H1 (cell line): ENCODE measurements around the gene CREB3L1. TPM values are rescaled to one million over a fixed set of nuclear protein-coding genes. Genes with fewer than 3 reads are reported as not detected.

ENCODE experiments used
- CTCF ChIA-PET: fragments of 300-600 bp; sonication (Branson Sonifier 250); formaldehyde crosslinking; loops from one replicate; lab custom pipeline; 2021; ENCODE audit not compliant: partially characterized antibody; lab: Charles Lee
- POLR2A ChIA-PET: fragments of 300-600 bp; sonication (Branson Sonifier 250); formaldehyde crosslinking; loops from one replicate; lab custom pipeline; 2021; ENCODE audit warnings: inconsistent platforms; ENCODE audit not compliant: partially characterized antibody; lab: Charles Lee
- DNase-seq, 2 experiments: peaks; one replicate each; pipeline versions ENCODE4 v3.0.0 to v3.0.0-alpha.2; 2010 to 2022; ENCODE audit warnings: low spot score in 2 of 2, low read depth in 1 of 2, mixed read lengths in 1 of 2
- FAIRE-seq: peaks from 2 replicates; lab custom pipeline; 2011; peaks lifted over from hg19 to GRCh38; lab: Jason Lieb, UNC
- H2AFZ ChIP-seq: 2 replicates; pipeline ENCODE4 v1.8.1; 2012; ENCODE audit warnings: low read length, inconsistent platforms
- H2AK5ac ChIP-seq: 2 replicates; pipeline ENCODE4 v1.6.1; 2013; ENCODE audit warnings: low read depth, low read length
- H2BK120ac ChIP-seq: replicated peaks from 2 replicates; pipeline ENCODE3; 2013; ENCODE audit warnings: low read depth, low read length, inconsistent platforms
- H2BK12ac ChIP-seq: 2 replicates; pipeline ENCODE4 v1.6.1; 2013; ENCODE audit warnings: low read depth, low read length
- H2BK15ac ChIP-seq: 2 replicates; pipeline ENCODE4 v1.6.1; 2013; ENCODE audit warnings: low read length
- H2BK20ac ChIP-seq: 2 replicates; pipeline ENCODE4 v1.6.1; 2013; ENCODE audit warnings: low read length
- H2BK5ac ChIP-seq: 2 replicates; pipeline ENCODE4 v1.6.1; 2013; ENCODE audit warnings: low read depth, low read length
- H3K14ac ChIP-seq: 2 replicates; pipeline ENCODE4 v1.6.1; 2013; ENCODE audit warnings: inconsistent platforms; ENCODE audit not compliant: insufficient read length
- H3K18ac ChIP-seq: 2 replicates; pipeline ENCODE4 v1.6.1; 2013; ENCODE audit warnings: low read length; ENCODE audit errors: extremely low read depth
- H3K23ac ChIP-seq: 2 replicates; pipeline ENCODE4 v1.6.1; 2013; ENCODE audit warnings: inconsistent platforms; ENCODE audit not compliant: insufficient read length
- H3K23me2 ChIP-seq: 2 replicates; pipeline ENCODE4 v1.6.1; 2013; ENCODE audit warnings: low read depth, low read length
- H3K27ac ChIP-seq: 2 replicates; pipeline ENCODE4 v1.6.1; 2011; ENCODE audit warnings: low read depth, low read length, inconsistent platforms
- H3K27me3 ChIP-seq, 4 experiments: replicated peaks in 1 of 4; 1 replicate in 1 of 4; 2 replicates in 3 of 4; pipeline versions ENCODE4 v1.6.1 to v1.8.1; 2011 to 2013; ENCODE audit warnings: low read length in 3 of 4, mild to moderate bottlenecking in 3 of 4, inconsistent platforms in 2 of 4, mixed read lengths in 2 of 4, moderate library complexity in 1 of 4; ENCODE audit not compliant: control insufficient read depth in 3 of 4, insufficient read depth in 3 of 4; ENCODE audit errors: extremely low read depth in 1 of 4
- H3K36me3 ChIP-seq, 4 experiments: 2 replicates each; pipeline versions ENCODE4 v1.6.1 to v1.8.1; 2011 to 2013; ENCODE audit warnings: mild to moderate bottlenecking in 4 of 4, low read length in 3 of 4, moderate library complexity in 2 of 4, control low read depth in 1 of 4, inconsistent platforms in 1 of 4; ENCODE audit not compliant: insufficient read depth in 4 of 4, control insufficient read depth in 2 of 4
- H3K4ac ChIP-seq: replicated peaks from 2 replicates; pipeline ENCODE3; 2013; ENCODE audit warnings: low read length, low read depth, mixed read lengths, inconsistent platforms; ENCODE audit not compliant: insufficient read length
- H3K4me1 ChIP-seq, 4 experiments: replicated peaks in 1 of 4; 1 replicate in 1 of 4; 2 replicates in 3 of 4; pipeline versions ENCODE4 v1.6.1 to v1.8.1; 2011 to 2013; ENCODE audit warnings: low read length in 3 of 4, inconsistent platforms in 2 of 4, mixed read lengths in 1 of 4; ENCODE audit not compliant: insufficient read depth in 4 of 4, control insufficient read depth in 3 of 4
- H3K4me2 ChIP-seq, 2 experiments: 2 replicates each; pipeline versions ENCODE4 v1.6.1 to v1.8.1; 2011 to 2013; ENCODE audit warnings: low read depth in 2 of 2, low read length in 2 of 2, control low read depth in 1 of 2, inconsistent platforms in 1 of 2, mild to moderate bottlenecking in 1 of 2; ENCODE audit not compliant: insufficient read depth in 1 of 2
- H3K4me3 ChIP-seq, 4 experiments: fragments of 200-600, 300-600 bp in 1 of 4; sonication (generic), shearing (Covaris generic), sonication (Bioruptor Twin) in 1 of 4; 2 replicates each; pipeline versions ENCODE4 v1.5.1 to v1.8.1; 2011 to 2016; ENCODE audit warnings: low read length in 4 of 4, low read depth in 3 of 4, control low read depth in 2 of 4, inconsistent platforms in 2 of 4, mild to moderate bottlenecking in 2 of 4, mixed read lengths in 1 of 4, moderate library complexity in 1 of 4; ENCODE audit not compliant: insufficient read depth in 2 of 4; ENCODE audit errors: extremely low read depth in 1 of 4
- H3K56ac ChIP-seq: replicated peaks from 2 replicates; pipeline ENCODE3; 2013; ENCODE audit warnings: low read depth, mild to moderate bottlenecking, mixed read lengths, low read length, inconsistent platforms; ENCODE audit not compliant: insufficient read length
- H3K79me1 ChIP-seq: 2 replicates; pipeline ENCODE4 v1.6.1; 2013; ENCODE audit warnings: low read depth, low read length, control low read depth
- H3K79me2 ChIP-seq, 2 experiments: 2 replicates each; pipeline versions ENCODE4 v1.6.1 to v1.8.1; 2012 to 2013; ENCODE audit warnings: low read length in 2 of 2, mild to moderate bottlenecking in 2 of 2, inconsistent platforms in 1 of 2; ENCODE audit not compliant: insufficient read depth in 2 of 2, control insufficient read depth in 1 of 2
- H3K9ac ChIP-seq, 4 experiments: replicated peaks in 1 of 4; 1 replicate in 1 of 4; 2 replicates in 3 of 4; pipeline versions ENCODE4 v1.6.1 to v1.8.1; 2011 to 2013; ENCODE audit warnings: low read depth in 3 of 4, low read length in 3 of 4, control low read depth in 2 of 4, mild to moderate bottlenecking in 2 of 4, moderate library complexity in 2 of 4, inconsistent platforms in 1 of 4; ENCODE audit errors: extremely low read depth in 1 of 4
- H3K9me3 ChIP-seq, 2 experiments: 2 replicates each; pipeline versions ENCODE4 v1.6.1 to v1.8.1; 2012 to 2013; ENCODE audit warnings: mild to moderate bottlenecking in 2 of 2, moderate library complexity in 2 of 2, control low read depth in 1 of 2, inconsistent platforms in 1 of 2, low read depth in 1 of 2, low read length in 1 of 2, mixed read lengths in 1 of 2; ENCODE audit not compliant: insufficient read depth in 2 of 2
- H4K20me1 ChIP-seq, 2 experiments: replicated peaks in 1 of 2; 2 replicates each; pipeline versions ENCODE3 to v1.8.1; 2011 to 2013; ENCODE audit warnings: inconsistent platforms in 2 of 2, low read length in 2 of 2, mild to moderate bottlenecking in 1 of 2; ENCODE audit not compliant: insufficient read depth in 2 of 2, control insufficient read depth in 1 of 2
- H4K5ac ChIP-seq: 2 replicates; pipeline ENCODE4 v1.6.1; 2013; ENCODE audit warnings: low read length, low read depth, mixed read lengths, inconsistent platforms; ENCODE audit not compliant: insufficient read length
- H4K8ac ChIP-seq: 2 replicates; pipeline ENCODE4 v1.8.0; 2013; ENCODE audit warnings: mild to moderate bottlenecking, moderate library complexity, low read length, inconsistent platforms; ENCODE audit not compliant: insufficient read depth; ENCODE audit errors: extremely low read depth
- H4K91ac ChIP-seq: replicated peaks from 2 replicates; pipeline ENCODE3; 2013; ENCODE audit warnings: low read length, mixed read lengths, inconsistent platforms; ENCODE audit not compliant: insufficient read length
- BRCA1 ChIP-seq: IDR thresholded peaks from 2 replicates; pipeline ENCODE4 v1.6.1; 2012; ENCODE audit warnings: low read depth, low read length, improper control_type of control experiment
- CHD1 ChIP-seq: IDR thresholded peaks from 2 replicates; pipeline ENCODE4 v1.6.1; 2012; ENCODE audit warnings: low read depth, low read length, improper control_type of control experiment
- GABPA ChIP-seq: IDR thresholded peaks from 2 replicates; pipeline ENCODE4 v1.6.1; 2011; ENCODE audit warnings: mild to moderate bottlenecking, low read length, moderate library complexity, borderline replicate concordance; ENCODE audit not compliant: insufficient read depth
- GTF2F1 ChIP-seq: IDR thresholded peaks from 2 replicates; pipeline ENCODE4 v1.6.1; 2012; ENCODE audit warnings: low read depth, low read length, improper control_type of control experiment, borderline replicate concordance
- HDAC6 ChIP-seq: IDR thresholded peaks from one replicate; pipeline ENCODE4 v1.7.1; 2012; ENCODE audit warnings: low read depth, mild to moderate bottlenecking, inconsistent platforms, low read length, moderate library complexity
- KDM1A ChIP-seq: fragments of 200-600, 300-600 bp; sonication (generic); IDR thresholded peaks from 2 replicates; pipeline ENCODE4 v1.7.1; 2016; ENCODE audit warnings: mild to moderate bottlenecking, low read length, borderline replicate concordance
- NRF1 ChIP-seq: IDR thresholded peaks from 2 replicates; pipeline ENCODE4 v1.6.1; 2011; ENCODE audit warnings: mild to moderate bottlenecking, low read depth, low read length, improper control_type of control experiment
- WGBS, 2 experiments: shearing (Covaris generic) in 1 of 2; methylation state at CpG; one replicate each; pipeline versions ENCODE4 v1.1.6 to v1.1.7; 2013 to 2015; ENCODE audit warnings: low lambda C conversion rate in 2 of 2, mixed read lengths in 2 of 2, inconsistent platforms in 1 of 2, low coverage in 1 of 2, missing lambda C conversion rate in 1 of 2; ENCODE audit not compliant: insufficient replicate concordance in 2 of 2, insufficient coverage in 1 of 2, insufficient read length in 1 of 2; ENCODE audit errors: extremely low coverage in 1 of 2, missing lambda C conversion rate in 1 of 2; 5-methylcytosine and 5-hydroxymethylcytosine counted together
- polyA plus RNA-seq, 7 experiments: library from polyadenylated mRNA; depleted of rRNA in 3 of 7; stranded (reverse) in 5 of 7; unstranded in 2 of 7; fragments of >200 nt in 5 of 7; fragments of 200-250 nt in 2 of 7; gene quantifications; 1 replicate in 5 of 7; 2 replicates in 1 of 7; 4 replicates in 1 of 7; pipeline versions ENCODE4 v1.2.1 to v1.2.3, GENCODE V29; 2011 to 2013; ENCODE audit warnings: missing spikeins in 2 of 7, mixed read lengths in 2 of 7
- total RNA-seq: library from RNA; stranded (reverse); fragmentation: NEBNext Ultra II Directional; extraction: Animal tissue kit (Norgen Biotek cat#: 25700); gene quantifications from 2 replicates; pipeline ENCODE4 v1.2.1, GENCODE V29; 2021
- TF ChIP-seq, protein P1 (sequence below): IDR thresholded peaks from 2 replicates; pipeline ENCODE4 v1.6.1; 2012; ENCODE audit warnings: inconsistent platforms

Gene CREB3L1
- total and polyA plus RNA-seq, 2 of the 8 experiments (the other 6 are each of a cell fraction or from before 2014, with no cell fraction given), result 4.1 to 12.7 TPM

DNA sequence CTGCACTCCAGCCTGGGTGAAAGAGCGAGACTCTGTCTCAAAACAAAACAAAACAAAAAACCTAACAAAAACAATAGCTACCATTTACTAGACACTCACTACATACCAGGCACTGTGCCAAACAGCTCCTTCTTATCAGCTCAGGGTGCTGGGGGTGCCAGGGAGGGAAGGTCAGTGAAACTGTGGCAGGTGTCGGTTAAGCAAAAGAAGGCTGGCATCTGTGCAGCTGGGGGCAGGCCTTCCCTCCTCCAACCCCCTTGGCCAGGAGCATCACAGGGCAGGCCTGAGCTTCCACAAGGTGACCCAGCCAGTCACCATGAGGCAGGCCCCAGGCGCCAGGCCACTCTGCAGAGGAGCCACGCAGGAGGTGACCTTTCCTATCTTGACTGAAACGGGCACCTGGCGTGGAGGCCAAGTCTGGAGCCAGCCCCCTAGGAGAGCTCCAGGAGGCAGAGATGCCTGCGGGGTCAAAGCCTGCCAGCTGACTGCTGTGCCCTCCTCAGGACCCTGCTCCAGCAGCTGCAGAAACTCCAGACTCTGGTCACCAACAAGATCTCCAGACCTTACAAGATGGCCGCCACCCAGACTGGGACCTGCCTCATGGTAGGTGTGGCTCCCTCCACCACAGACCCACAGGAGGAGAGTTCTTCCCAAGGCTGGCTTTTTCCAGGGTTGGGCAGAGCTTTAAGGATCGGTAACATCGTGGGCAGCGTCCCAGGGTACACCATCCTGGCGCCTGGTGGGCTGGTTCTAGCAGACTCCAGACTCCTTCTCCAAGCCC is 38.5 kb downstream of the CREB3L1 start:
- Histone ChIP-seq H3K18ac (no peak overlapping the region; the same call in 1 of the 2 replicates), H3K4ac (no peak overlapping the region), H3K27me3 (no peaks in the 10 kb centered on the region), H3K23me2 (no peaks in the 10 kb centered on the region), H4K20me1 (no peaks in the 10 kb centered on the region), H2BK12ac (0 out of 2 replicates have a peak overlapping the region, but pooled peaks have one; percentile 17), H3K56ac (no peak overlapping the region), H3K36me3 (peaks cover 0 to 4% (median 2%) of the 10 kb centered on the region in 4 experiments; a peak in 2 of 8 replicates), H3K79me1 (no peaks in the 10 kb centered on the region), H4K5ac (no peak overlapping the region), H3K4me3 (no peak overlapping the region), H3K4me2 (no peak overlapping the region), H3K27ac (no peak overlapping the region), H4K8ac (0 out of 2 replicates have a peak overlapping the region, but pooled peaks have one; percentile 6), H2AFZ (no peak overlapping the region), H4K91ac (no peak overlapping the region), H2BK120ac (no peak overlapping the region), H3K9ac (no peak overlapping the region), H3K14ac (no peak overlapping the region), H3K79me2 (no peaks in the 10 kb centered on the region), H2BK20ac (no peak overlapping the region), H3K23ac (no peak overlapping the region), H2BK15ac (no peak overlapping the region), H3K4me1 (no peaks in the 10 kb centered on the region), H3K9me3 (no peaks in the 10 kb centered on the region), H2AK5ac (no peak overlapping the region), H2BK5ac (no peak overlapping the region)
- ChIA-PET CTCF (interaction anchor here (0.6 to 38.0 kb wide), 21 partner anchors 1 to 181 kb away, joined by 3 to 858 read pairs (median 7); partner anchors contain the start of gene CREB3L1), POLR2A (interaction anchor here (1.3 to 1.5 kb wide), 4 partner anchors 13 to 181 kb away, joined by 3 to 8 read pairs (median 4); no protein-coding TSS in a partner anchor)
- WGBS, 2 experiments, result 96% methylated on average over 12 of the region's 12 CpGs; no CpG with 5 or more reads in 1 of the 2 experiments
- DNase-seq (no peak), FAIRE-seq (no peak)
- TF ChIP-seq KDM1A (no peak), NRF1 (no peak), HDAC6 (no peak), BRCA1 (no peak), GTF2F1 (no peak), GABPA (no peak), CHD1 (no peak)
- TF ChIP-seq, protein P1, sequence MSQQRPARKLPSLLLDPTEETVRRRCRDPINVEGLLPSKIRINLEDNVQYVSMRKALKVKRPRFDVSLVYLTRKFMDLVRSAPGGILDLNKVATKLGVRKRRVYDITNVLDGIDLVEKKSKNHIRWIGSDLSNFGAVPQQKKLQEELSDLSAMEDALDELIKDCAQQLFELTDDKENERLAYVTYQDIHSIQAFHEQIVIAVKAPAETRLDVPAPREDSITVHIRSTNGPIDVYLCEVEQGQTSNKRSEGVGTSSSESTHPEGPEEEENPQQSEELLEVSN, result no peak
